Vagina (tissue), 2 donors: ENCODE results near the gene LRRC26.
"Not testable (repeated sequence)": the region's sequence is repeated elsewhere in the genome, so short reads cannot be mapped to it uniquely, and the experiment has no call there.

Experiments
- CTCF ChIP-seq, 3 experiments: fragments of 450-650 bp in 2 of 3; fragments of 200-600 bp in 1 of 3; sonication (generic) in 1 of 3; IDR thresholded peaks; one replicate each; pipeline ENCODE4 v1.5.1; 2017 to 2019; ENCODE audit warnings: antibody characterized with exemption in 3 of 3, mild to moderate bottlenecking in 2 of 3, moderate library complexity in 2 of 3
- POLR2A ChIP-seq, 2 donors: fragments of 450-650 bp; IDR thresholded peaks; one replicate each; pipeline ENCODE4 v1.6.1; 2017; ENCODE audit warnings: antibody characterized with exemption in 2 of 2, mild to moderate bottlenecking in 2 of 2, moderate library complexity in 2 of 2

DNA sequence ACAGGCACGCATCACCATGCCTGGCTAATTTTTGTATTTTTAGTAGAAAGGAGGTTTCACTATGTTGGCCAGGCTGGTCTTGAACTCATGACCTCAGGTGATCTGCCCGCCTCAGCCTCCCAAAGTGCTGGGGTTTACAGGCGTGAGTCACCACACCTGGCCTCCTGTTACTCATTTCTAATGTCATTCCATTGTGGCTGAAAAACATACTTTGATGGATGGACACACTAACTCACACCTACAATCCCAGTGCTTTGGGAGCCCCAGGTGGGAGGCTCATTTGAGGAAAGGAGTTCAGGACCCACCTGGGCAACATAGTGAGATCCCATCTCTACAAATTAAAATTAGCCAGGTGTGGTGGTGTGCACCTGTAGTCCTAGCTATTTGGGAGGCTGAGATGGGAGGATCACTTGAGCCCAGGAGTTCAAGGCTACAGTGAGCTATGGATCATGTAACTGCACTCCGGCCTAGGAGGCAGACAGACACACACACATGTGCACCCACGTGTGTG lies 45.8 kb downstream of the LRRC26 start:
- TF ChIP-seq CTCF, POLR2A (IDR thresholded peaks at IDR 0.05): not testable (repeated sequence)
